Measurements from ENCODE around the gene CCDC154. TPM values are rescaled to one million over a fixed set of nuclear protein-coding genes. Genes with fewer than 3 reads are reported as not detected.

CCDC154 gene
- total and polyA plus RNA-seq, 9 of the 15 experiments (the other 6 are each of a cell fraction or from before 2014, with no cell fraction given), result 0.15 to 1.4 (median 0.20) TPM; not detected in 5

- TF ChIP-seq ZBTB40 (IDR thresholded peaks at IDR 0.05) (no peak), ZBTB40 (CRISPR knock-in tag; IDR thresholded peaks at IDR 0.05) (no peak), SMAD4 (CRISPR knock-in tag; conservative IDR thresholded peaks at IDR 0.05) (peak; percentile 75), THAP12 (CRISPR knock-in tag; IDR thresholded peaks at IDR 0.05) (no peak), SMARCA5 (IDR thresholded peaks at IDR 0.05) (no peak), RCOR1 (IDR thresholded peaks at IDR 0.05; ENCODE audit: borderline replicate concordance in 1 of 2, low read depth in 2 of 2, low read length in 2 of 2) (no peak), CBX3 (IDR thresholded peaks at IDR 0.05; ENCODE audit: borderline replicate concordance in 1 of 2, low read length in 2 of 2) (no peak; a peak in 1 of 3 replicates), KDM1A (IDR thresholded peaks at IDR 0.05) (no peak; a peak in 1 of 4 replicates), E4F1 (CRISPR knock-in tag; IDR thresholded peaks at IDR 0.05; ENCODE audit: borderline replicate concordance) (no peak), IRF9 (tag; IDR thresholded peaks at IDR 0.05) (no peak), NUFIP1 (IDR thresholded peaks at IDR 0.05; ENCODE audit: partially characterized antibody) (no peak), POLR2G (IDR thresholded peaks at IDR 0.05; ENCODE audit: low read depth, low read length) (no peak)
Measured at GRCh38 chr16:1472974-1473373, 28.6 kb upstream of the CCDC154 start (continued).
